GM12874 (cell line): ENCODE data around the gene WWOX.

Source experiments
- CTCF ChIP-seq: IDR thresholded peaks from 2 replicates; pipeline ENCODE4 v1.5.1; 2011; ENCODE audit warnings: low read depth, mild to moderate bottlenecking, control low read depth, low read length, moderate library complexity; ENCODE audit not compliant: insufficient read depth

WWOX gene

GRCh38 chr16:78583441-78583840 lies 484.0 kb downstream of the WWOX start:
- TF ChIP-seq CTCF, result no peak

DNA sequence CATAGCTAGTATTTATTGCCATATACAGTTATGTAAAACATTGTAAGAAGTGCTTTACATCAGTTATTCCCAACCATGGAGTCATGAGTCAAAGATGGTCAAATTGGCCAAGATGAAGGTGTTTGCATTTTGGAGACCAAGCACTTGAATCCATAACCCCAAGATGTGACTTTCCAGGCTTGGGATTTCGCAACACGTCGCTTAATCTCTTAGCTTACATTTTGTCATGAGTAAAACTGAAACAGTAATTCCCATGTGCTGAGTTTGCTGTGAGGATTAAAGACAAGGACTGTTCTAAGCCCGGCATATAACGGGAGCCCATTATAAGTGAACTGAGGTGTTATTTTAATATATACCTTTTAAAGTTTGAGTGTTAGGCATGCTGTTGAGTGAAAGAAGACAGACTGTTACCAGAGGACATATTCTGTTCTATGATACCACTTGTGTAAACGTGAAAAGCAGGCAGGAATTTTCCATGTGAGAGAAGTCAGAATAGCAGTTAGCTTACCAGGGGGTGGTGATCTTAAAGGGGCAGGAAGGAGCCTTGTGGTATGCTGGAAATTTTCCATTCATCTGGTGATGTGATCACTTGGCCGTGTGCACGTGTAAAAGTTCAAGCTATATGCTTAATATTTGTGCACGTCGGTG lies 484.9 kb downstream of the WWOX start:
- no peak for TF ChIP-seq CTCF

DNA sequence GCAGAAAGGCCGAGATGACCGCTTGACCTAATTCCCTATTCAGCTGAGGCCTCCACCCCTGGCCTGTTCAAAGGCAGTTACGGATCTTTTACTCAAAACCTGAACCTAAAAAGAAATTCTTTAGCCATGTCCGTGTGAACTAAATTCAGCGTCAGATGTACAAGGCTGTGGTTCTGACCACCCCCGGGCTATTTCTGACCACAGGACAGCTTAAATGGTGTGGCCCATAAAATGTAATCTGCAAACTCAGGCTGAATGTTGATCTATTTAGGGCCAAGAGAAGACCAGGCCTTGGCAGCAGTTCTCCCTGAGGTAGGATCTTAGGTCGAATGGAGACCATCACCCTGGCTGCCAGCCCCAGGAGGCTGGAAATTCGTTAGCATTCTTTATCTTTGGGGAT lies 485.5 kb downstream of the WWOX start:
- TF ChIP-seq CTCF, result no peak

DNA sequence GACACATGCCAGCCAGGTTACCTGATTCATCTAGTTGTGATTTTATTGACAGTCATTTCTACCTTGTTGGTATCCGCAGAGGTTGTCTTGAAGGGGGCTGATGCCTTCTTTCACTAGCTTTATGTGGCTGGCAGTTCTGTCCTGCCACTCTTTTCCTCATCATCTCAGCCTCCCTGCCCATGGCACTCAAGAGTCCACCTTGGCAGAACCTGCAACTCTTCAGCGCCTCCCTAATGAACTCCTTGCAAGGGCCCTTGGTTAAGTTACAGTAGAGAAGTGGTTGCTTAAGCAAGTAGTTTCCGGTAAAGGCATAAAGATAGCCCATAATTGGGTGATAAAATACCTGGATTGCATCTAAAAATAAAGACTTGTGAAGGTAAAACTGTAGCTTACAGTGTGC lies 489.9 kb downstream of the WWOX start:
- TF ChIP-seq CTCF, result no peak

- no peak for TF ChIP-seq CTCF
Observed at GRCh38 chr16:78591682-78592103, 492.2 kb downstream of the WWOX start.

GRCh38 chr16:78592111-78592510 lies 492.7 kb downstream of the WWOX start:
- TF ChIP-seq CTCF, result no peak

DNA sequence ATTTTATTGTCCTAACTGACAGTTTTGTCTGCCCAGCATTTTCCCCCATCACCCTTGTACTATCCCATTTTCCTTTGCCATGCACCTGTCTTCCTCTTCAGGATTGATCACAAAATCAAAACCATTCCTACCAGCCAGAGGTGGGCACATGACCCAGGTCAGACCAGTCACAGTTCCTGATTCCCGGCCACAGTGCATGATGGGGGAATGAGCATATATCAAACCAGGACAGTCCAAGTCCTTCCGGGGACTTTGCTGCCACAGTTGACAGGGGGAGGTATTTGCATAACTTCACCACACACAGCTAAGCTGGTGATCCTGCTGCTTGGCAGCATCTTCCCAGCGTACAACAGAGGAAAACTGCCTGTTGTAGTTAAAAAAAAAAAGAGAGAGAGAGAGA lies 493.9 kb downstream of the WWOX start:
- TF ChIP-seq CTCF, result no peak
